Measurements from ENCODE around the gene TOMM22.
A peak's percentile ranks its signal among the peaks of the same experiment; 100 is the strongest.

The TOMM22 gene

GRCh38 chr22:38733329-38733723 is 51.6 kb downstream of the TOMM22 start:
- TF ChIP-seq CTCF (IDR thresholded peaks at IDR 0.05): peak; percentile 70; the same call in 1 of the 2 replicates

DNA sequence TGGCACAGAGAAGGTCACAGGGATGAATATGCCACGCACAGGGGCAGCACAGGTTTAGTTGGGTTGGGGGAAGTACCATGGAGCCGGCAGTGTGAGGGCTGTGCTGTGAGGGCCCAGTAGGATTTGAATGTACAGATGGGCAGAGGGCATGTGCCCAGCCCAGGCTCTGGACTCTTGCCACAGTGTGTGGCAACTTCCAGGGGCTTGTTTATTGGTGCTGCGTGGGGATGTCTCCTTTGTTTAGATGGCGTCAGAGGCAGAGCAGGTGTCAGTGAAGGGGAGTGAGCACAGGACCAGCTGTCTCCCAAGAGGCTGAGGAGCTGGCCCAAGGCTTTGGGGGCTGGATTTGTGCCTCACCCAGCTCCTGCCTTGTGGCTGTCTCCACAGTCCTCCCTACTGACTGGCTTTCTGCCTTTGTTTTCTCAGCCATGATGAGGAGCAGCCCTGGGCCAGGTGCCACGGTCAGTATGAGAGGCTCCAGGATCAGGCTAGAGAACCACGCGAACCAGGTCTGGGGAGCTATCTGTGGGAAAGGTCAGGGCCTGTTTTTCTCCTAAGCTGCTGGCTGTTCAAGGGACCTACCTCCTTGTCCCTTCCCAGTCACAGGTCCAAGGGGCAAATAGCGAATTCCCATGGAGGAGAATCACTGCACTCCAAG is 52.1 kb downstream of the TOMM22 start:
- no peak for TF ChIP-seq CTCF (IDR thresholded peaks at IDR 0.05)

- TF ChIP-seq CTCF (IDR thresholded peaks at IDR 0.05): no peak
Measured at GRCh38 chr22:38734421-38735100, 52.8 kb downstream of the TOMM22 start.
